G401 (cell line): ENCODE measurements around the gene MEGF8. TPM values are rescaled to one million over a fixed set of nuclear protein-coding genes. Genes with fewer than 3 reads are reported as not detected.
A peak's percentile ranks its signal among the peaks of the same experiment; 100 is the strongest.

Experiments
- DNase-seq: peaks from one replicate; pipeline ENCODE4 v3.0.0-alpha.2; 2015; ENCODE audit warnings: low spot score
- in situ Hi-C: cut with HindIII; loops from 2 replicates; pipeline ENCODE4 v1.10.0; 2016; ENCODE audit warnings: low sequenced_read_pairs, mixed read lengths
- total RNA-seq: library from RNA; depleted of rRNA; stranded (reverse); fragments of >200 nt; shearing (Covaris generic); gene quantifications from 2 replicates; pipeline ENCODE4 v1.2.3, GENCODE V29; 2014

The MEGF8 gene
- total RNA-seq, 1 experiment from 2014 or later = 41.5 TPM

DNA sequence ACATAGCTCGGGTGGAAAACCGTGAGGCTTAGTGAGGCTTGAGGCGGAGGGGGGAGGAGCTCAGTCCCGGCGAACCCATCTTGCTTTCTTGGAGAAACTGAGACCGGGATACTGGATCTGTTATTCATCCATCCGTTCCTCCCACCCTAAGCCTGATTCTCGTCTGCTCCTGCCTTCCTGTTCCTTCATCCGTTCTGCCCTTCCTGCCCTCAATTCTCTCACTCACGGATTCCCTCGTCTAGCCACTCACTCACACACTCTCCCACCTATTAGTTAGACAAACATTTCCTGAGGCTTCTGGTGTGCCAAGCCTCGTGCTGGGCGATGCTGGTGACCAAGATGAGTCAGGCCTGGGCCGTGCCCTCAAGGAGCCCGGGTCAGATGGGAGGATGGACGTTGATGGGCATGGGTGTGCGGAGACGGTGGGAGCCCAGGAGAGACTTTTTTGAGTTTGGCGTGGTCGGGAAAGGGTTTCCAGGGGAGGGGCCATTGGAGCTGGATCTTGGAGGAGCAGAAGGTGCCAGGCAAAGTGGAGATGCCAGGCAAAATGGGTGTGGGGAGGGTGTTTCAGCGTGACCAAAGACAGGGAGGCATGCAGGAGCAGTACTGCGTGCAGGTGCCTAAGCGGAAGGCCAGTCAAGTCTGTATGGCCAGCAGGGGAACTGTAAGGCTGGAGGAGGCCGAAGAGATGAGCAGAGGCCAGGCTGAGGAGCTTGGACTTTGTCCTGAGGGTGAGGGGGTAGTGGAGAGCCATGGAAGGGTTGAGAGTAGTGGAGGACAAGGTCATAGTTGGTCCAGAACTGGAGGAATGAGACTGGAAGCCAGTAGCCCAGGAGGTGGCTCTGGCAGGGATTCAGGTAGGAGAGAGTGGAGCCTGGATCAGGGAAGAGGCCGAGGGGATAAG is 72.1 kb downstream of the MEGF8 start:
- peak; percentile 54 for DNase-seq
- in situ Hi-C loops = no loop called here

DNA sequence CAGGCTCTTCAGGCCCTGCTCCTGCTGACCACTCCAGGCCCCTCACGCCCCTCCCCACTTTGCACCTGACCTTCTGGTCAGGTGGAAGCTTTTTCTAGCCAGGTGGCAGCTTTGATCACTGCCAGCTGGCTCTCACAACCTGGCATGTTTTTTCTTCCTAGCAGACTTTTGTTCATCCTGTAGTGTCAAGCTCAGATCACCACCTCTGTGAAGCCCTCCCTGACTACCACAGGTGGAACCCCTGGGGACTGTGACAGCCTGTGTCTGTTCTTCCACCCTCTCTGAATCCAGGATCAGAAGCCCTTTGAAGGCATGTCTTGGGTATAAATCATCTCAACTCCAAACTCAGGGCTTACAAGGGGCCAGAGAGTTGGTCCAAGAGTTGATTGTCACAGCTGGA is 75.0 kb downstream of the MEGF8 start:
- DNase-seq = no peak
- in situ Hi-C loops = no loop called here

DNA sequence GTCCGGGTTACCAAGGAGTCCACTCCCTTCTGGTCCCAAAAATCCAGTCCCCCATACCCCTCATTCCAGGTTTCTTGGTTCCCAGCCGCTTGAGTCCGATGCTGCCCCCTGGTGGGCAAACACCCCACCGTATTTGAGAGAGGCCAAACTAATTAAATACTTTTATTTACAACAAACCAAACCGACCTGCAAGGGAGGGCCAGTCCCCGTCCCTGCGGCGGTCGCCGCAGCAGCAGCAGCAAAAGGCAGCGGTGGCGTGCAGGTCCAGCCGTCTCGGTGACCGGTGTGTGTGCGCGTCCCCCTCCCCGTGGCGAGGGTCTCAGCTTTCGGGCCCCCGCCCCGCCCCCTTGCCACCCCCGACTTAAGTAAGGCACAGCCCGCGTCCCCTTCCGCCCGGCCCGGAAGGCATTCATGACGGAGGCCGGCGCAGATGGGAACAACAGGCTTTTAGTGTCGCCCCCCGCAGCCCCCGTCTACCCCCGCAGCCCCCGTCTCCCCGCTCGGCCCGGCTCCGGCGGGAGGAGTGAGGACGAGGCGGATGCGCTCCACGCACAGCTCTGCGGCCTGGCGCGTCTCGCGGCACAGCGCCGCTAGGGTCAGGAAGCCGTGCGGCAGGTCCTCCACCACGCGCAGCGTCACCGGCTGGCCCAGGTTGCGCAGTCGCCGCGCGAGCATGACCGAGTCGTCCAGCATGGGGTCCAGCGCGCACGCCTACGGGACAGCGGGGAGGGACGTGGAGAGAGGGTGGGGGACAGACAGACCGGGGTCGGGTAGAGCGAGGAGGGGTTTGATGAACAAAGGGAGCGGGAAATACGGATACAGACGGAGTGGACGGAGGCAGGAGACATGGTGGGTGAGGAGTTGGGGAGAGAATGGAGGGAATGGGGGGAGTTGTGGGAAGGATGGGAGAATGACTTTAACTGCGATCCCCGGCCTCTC is 76.2 kb downstream of the MEGF8 start:
- peak; percentile 78 for DNase-seq

DNA sequence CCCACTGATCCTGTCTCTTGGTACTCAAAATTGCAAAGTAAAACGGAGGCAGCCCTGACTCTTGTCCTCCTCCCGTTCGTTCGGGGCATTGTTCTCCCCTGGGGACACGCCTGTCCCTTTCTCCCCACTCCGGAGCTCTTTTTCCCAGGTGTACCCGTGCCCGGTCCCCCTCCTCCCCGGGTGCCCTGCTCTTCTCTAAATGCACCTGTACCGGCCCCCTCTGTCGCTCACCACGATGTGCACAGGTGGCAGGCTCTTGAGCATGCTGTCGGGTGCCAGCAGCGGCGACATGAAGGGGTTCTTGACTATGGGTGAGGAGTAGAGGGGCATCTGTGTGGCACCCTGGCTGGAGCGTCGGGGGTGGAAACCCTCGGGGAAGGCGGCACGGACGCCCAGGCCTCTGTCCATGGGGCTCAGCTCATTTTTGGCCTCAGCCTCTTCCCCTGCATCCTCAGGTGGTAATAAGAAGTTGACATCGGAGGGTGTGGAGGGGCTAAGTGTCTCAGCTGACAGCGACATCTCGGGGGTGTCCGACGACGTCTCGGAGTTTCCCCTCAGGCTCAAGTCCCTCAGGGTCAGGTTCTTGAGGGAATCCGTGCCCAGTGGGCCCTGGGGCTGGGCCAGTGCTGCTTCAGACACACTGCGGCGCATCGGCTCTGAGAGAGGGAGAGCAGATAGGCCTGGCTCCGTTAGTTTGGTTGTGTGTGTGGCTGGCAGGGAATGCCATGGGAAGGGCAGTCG is 77.1 kb downstream of the MEGF8 start:
- in situ Hi-C loops = no loop called here
- DNase-seq = peak; percentile 48

More for the DNA sequence above, 76.2 kb downstream of the MEGF8 start:
- in situ Hi-C loops = no loop called here

DNA sequence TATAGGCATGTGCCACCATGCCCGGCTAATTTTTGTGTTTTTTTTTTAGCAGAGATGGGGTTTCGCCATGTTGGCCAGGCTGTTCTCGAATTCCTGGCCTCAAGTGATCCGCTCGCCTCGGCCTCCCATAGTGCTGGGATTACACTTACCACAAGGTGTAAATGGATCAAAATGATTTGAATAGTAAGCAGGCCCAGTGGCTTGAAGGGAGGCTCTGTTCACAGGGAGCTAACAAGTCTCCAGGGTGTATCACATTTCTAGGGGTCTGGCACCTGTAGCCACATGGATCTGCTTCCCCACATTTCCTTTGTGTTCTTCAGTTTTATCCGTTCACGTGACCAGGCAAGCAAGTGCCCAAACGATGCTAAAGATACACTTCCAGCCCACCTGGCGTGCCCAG is 78.2 kb downstream of the MEGF8 start:
- in situ Hi-C loops = no loop called here
- no peak for DNase-seq

DNA sequence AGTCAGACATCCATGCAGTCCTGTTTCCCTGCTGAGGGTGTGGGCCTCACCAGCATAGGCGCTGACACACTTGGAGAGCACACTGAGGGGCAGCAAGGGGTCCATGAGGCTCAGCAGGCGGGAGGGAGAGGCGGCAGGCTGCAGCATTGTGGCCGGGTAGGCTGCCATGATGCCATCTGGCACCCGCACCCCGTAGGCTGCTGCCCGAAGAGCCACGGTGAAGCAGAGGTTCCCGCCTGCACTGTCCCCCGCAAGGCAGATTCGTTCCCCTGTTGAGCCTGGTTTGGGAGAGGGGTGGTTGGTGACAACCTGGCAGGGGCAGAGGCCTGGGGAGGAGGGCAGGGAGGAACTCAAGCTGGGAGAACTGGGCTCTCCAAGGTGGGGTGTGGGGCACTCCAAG is 80.7 kb downstream of the MEGF8 start:
- in situ Hi-C loops = no loop called here
- no peak for DNase-seq

DNA sequence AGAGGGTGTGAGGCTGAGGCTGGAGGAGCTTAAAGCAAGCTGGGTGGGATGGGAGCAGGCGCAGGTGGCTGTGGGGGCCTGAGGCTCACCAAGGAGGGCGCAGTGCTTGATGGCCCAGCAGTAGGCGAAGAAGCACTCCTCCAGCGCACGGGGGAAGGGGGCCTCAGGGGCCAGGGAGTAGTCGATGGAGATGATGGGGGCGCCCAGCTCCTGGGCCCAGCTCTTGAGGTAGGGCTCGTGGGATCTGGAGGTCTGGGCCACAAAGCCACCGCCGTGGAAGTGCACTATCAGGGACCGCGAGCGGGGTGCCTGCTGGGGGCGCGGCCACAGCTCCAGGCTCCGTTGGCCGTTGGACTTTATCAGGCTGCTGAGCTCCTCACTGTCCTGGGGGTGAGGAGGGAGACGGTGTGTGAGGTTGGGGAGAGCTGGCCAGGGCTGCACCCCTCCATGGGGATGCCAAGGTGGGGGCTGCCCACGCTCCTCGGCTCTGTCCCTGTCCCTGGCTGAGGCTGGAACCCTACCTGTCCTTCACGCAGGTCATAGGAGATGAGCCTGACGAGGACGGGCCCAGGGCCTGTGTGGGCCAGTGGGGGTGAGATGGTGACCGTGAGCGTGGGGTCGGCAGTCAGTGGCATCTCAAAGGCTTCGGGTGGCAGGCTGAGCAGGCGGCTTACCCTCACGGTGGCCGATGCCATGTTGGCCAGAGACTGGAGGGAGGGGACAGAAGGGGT is 81.8 kb downstream of the MEGF8 start:
- in situ Hi-C loops = no loop called here

DNA sequence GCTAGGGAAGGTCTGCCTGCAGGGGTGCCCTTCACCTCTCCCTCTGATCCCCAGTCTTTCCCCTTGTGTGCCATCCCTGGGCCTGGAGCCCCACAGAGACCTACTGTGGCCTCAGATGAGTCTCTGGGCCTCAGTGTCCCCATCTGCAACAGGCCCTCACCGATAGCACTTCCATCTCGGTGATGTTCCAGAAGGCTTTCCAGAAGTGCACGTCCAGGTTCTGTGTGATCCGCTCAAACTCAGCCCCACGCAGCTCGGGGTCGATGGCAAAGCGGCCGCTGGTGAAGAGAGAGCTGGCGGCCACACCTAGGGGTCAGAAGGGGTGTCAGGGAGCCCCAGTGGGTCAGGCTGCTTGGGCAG is 82.4 kb downstream of the MEGF8 start:
- in situ Hi-C loops = no loop called here
- no peak for DNase-seq

More for the DNA sequence above, 81.8 kb downstream of the MEGF8 start:
- no peak for DNase-seq

DNA sequence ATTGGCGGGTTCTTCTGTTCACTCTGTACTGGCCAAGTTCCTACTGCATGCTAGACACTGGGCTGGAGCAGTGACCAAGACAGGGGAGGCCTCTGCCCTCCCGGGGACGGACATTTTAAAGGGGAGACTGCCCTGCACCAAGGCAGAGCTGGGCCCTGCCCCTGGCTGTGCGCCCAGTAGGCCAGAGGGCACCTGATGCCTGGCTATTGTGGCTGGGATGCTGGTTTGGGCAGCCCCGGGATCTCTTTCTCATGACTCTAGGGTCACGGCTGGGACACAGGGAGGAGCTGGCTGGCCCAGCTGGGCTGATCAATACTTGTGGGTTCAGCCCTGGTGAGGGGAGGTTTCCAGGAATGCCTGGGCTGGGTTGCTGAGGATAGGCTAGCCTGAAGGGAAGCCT is 84.0 kb downstream of the MEGF8 start:
- no peak for DNase-seq
- in situ Hi-C loops = no loop called here

DNA sequence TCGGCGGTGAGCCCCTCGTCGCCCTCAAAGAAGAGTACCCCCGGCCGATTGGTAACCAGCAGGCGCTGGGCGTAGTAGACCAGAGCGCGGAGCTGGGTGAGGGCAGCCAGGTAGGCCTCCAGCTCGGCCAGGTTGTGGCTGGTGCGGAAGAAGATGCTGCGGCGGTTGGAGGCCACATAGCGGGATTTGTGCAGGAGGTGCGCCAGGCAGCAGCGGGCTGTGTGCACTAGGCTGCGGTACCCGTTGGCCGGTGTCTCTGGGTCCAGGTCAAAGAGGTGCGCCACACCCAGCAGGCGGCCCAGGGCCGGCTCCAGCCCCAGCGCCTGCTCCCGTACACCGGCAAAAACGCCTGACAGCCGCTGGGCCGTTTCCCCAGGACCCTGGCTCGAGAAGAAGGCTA is 84.9 kb downstream of the MEGF8 start:
- in situ Hi-C loops = no loop called here
- DNase-seq = no peak

DNA sequence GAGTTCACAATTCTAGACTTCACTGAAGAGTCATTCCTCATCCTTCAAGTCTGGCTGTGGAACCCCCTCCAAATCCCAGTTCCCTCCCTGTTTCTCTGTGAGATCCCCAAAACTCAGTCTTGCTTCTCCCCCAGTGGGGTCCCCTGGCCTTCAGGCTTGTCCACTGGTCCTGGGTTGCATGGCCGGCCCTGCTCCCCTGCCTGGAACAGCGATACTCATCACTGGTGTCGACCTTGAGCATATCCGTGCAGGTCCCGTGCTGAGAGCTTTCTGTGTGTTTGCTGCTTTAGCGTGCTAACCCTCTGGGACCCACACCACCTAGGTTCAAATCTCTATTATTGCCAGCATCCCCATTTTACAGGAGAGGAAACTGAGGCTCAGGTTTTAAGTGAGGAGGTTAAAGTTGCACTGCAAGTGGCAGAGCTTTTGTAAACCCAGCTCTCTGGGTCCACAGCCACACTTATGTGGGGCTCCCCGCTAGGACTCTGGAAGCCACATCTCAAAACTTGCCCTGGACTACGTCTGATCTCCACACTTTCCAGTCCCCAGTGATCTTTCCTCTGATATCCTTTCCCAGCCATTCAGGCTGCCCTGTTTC is 86.2 kb downstream of the MEGF8 start:
- DNase-seq = no peak
- in situ Hi-C loops = no loop called here

DNA sequence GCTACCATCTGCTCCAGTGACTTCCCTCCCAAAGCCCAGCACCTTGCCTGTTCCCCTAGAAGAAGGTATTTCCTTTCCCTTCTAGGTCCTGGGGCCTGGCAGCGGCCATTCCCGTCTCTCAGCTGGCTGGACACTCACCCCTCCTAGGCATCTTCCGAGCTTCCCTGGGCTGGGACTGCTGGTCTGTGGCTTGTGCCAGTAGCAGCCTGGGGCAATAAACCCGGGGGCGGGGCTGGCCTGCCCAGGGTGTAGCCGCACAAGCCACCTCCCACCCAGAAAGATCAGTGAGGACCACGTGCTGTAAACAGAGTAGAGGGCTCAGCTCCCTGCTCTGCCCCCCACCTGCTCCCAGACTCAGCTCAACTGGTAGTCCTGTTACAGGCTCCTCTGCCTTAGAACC is 86.8 kb downstream of the MEGF8 start:
- no peak for DNase-seq
- in situ Hi-C loops = no loop called here

DNA sequence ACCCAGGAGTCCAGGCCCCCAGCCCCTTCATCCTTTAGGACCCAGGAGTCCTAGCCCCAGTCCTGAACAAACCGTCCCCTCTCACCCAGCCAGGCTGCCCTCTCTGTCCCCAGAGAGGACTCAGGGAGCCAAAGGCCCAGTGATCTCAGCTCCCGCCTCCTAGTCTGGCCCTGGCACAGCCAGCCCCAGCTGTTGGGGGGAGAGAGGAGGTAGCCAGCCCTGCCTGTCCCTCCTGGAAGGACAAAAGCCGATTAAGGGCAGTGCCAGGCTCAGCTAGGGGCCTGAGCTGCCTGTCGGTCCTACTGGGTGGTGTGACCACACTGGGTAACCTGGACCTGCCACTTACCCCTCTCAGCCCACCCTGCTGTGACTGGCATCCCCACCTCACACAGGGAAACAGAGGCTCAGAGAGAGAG is 87.2 kb downstream of the MEGF8 start:
- DNase-seq = no peak
- in situ Hi-C loops = no loop called here

DNA sequence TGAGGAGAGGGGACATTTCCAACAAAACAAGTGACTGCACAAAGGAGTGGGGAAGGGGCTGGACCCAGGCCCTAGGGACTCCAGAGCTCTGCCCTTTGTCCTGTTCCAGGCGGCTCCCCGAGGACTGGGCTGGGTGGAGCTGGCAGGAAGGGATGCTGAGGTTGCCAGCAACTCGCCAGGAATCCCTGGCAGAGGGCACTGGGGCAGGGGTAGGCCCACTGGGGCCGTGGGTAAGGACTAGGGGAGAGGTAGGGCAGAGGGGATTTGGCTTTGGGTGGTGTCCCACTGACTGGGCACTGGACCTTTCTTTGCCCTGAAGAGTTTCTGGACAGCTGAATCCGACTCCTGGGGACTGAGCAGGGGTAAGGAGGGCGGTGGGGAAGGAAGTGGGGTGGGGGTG is 93.9 kb downstream of the MEGF8 start:
- in situ Hi-C loops = no loop called here
- DNase-seq = no peak

DNA sequence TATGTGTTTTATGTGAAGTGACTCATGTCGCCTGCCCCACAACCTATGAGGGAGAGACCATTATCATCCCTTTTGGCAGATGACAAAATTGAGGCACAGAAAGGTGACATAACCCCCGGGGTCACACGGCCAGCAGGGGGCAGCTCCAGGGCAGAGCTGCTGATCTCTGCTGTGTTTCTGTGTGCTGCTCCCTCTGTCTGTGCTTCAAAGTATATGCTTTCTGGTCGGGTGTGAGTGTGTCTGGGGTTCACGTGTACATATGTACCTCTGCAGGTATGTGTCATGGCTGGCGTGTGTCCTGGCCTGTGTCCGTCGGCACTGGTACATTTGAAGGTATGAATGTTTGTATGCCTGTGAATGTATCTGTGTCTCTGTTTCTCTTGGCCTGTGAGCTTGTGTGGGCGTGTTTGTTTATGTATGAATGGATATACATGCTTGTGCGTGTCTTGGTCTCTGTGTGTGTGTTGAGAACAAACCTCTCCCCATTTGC is 94.7 kb downstream of the MEGF8 start:
- DNase-seq = no peak
- in situ Hi-C loops = no loop called here

DNA sequence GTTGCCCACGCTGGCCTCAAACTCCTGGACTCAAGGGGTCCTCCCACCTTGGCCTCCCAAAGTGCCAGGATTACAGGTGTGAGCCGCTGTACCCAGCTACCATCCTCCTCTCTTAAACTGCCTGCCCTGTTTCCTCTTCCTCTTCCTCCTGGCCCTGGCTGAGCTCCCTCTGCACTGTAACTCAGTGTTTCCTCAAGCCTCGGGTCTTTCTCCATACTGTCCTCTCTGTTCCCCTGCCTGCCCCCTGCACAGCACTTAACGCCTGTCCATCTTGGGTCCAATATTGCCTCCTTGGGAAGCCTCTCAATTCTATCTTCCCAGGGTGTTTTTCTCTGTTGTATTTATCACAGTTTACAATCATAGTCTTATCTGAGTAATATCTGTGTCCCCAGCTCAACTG is 95.7 kb downstream of the MEGF8 start:
- in situ Hi-C loops = no loop called here

DNA sequence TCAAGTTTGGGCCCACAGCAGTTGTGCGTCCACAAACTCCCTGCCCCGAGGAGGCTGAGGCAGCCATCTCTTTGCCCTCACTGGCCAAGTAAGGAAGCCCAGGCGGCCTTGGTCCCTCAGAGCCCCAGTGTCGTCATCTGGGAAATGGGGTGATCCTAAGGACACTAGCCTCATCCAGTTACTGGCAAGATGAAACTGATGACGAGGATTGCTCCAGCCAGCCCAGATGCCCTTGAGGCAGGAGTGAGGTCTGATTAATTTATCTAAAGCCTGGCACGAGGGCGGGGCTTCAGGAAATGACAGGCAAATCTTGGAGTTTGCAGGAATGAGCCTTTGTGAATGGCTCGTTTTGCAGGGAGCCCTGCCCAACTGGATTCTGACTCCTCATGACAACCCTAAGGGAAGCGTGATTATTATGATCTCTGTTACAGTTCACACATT is 96.2 kb downstream of the MEGF8 start:
- in situ Hi-C loops = no loop called here
- DNase-seq = no peak

More for the DNA sequence above, 95.7 kb downstream of the MEGF8 start:
- no peak for DNase-seq
